Glomerular visceral epithelial cell (primary cell): ENCODE data around the gene B3GNT5.

Experiments
- DNase-seq: peaks from one replicate; pipeline ENCODE4 v3.0.0-alpha.2; 2016; ENCODE audit errors: extremely low spot score

The B3GNT5 gene, protein sequence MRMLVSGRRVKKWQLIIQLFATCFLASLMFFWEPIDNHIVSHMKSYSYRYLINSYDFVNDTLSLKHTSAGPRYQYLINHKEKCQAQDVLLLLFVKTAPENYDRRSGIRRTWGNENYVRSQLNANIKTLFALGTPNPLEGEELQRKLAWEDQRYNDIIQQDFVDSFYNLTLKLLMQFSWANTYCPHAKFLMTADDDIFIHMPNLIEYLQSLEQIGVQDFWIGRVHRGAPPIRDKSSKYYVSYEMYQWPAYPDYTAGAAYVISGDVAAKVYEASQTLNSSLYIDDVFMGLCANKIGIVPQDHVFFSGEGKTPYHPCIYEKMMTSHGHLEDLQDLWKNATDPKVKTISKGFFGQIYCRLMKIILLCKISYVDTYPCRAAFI

DNA sequence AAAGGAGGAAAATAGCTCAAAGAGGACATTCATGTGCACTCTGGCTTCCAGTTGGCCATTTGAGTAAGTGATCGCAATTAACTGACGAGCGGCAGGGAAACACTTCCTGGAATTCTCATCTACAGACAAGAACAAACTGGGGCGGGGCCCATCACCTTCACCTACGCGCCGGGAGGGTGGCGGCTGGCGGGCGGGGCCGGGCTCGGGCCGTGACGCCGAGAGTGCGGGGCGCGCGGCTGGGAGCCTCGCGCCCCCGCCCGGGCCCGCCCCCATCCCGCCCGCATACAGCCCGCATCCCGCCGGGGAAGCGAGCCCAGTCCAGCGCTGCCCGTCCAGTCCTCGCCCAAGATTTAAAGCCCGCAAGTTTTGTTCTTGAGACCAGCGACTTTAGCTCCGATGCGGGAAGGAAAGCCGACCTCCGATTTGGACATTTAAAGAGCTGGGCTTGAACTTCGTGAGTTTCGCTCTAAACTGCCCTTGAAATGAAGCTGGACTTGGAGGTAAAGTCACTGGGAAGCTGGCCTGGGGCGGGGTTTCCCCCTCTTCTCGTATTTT lies at the start of gene B3GNT5:
B3GNT5 (plus strand) TSS at position 281 of the 555 bp plus-strand sequence. CDS start 16,546 bp downstream, outside the sequence.
- peak; percentile 22 for DNase-seq

DNA sequence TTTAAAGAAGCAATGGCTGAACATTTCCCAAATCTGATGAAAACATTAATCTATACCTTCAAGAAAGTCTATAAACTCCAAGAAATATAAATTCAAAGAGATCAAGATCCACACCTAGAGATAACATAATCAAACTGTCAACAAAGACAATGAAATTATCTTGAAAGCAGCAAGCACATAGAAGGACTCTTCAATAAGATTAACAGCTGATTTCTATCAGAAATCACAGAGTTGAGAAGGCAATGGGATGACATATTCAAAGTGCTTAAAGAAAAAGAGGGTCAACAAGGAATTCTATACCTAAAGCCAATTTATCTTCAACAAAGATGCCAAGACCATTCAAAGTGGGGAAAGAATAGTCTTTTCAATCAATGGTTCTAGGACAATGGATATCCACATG lies 49.4 kb upstream of the B3GNT5 start:
- no peak for DNase-seq

DNA sequence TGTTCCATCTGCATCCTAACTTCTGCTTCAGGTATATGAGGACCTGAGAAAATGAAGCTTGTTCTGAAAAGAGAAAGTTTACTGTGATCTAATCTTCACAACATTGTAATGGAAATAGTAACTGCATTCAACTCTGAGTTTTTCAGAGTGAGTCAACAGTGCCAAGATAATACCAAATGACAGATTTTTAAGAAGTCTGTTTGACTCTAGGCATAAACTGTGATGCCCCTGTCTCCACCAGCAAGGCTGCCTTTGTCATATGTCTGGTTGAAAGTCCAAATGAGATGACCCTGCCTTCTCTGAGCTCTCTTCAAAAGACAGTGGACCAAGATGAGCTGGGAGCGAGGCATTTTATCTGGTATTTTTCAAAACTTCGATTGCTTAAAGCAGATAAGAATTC lies 44.8 kb upstream of the B3GNT5 start:
- DNase-seq = no peak

DNA sequence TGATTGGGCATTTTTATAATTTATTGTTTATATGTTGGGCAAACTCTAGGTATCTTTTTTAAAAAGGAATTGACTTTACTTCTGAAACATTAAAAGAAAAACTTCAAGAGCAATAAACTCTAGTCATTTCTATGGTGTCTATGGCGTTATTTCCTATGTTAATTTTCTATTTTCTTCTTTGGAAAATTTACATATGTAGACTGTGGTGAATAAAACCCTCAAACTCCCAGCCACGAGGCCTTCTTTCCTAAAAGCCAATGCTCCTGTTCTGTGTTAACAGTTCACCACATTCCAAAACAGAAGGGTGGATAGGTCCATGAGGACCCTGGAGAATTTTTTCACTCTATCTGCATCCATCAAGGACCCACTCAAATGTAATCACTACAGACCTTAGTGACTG lies 44.3 kb upstream of the B3GNT5 start:
- no peak for DNase-seq

DNA sequence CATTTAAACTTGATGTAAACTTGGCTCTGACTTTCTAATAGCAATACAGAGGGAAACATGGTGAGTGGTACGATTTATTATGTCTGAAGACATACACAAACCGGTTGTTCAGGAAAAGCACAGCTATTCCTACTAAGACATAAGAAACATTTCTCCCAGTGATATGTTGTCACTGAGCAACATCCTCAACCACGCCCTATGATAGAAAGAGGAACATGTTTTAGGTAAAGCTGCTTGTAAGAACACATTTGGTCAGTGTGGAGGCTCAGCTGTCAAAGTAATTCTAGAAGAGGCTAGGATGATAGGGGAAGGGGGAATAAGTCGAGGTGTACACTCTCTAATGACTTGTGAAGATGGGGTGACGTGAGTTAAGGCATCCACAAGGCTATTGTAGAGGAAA lies 42.7 kb upstream of the B3GNT5 start:
- no peak for DNase-seq

DNA sequence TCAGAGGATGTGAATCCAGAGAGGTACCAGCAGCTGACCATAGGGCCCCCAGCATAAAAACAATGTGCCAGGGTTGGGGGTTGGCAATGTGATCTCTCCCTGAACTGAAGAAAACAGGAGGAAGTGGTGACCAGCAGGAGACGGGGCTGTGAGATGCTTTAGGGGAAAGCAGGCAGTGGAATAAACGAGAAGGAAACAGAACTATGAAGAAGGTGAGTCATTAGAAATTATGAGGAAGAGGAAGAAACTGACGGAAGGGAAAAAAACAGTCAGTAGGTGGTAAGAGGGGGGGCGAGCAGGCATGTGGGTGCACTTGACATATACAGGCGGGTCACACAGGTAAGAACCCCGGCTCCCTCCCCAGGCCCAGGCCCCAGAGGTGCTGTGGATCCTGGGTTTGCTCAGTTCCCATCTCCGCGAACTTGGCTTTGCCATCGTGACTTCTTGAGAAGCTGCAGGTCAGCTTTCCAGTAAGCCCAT lies 42.2 kb upstream of the B3GNT5 start:
- no peak for DNase-seq

DNA sequence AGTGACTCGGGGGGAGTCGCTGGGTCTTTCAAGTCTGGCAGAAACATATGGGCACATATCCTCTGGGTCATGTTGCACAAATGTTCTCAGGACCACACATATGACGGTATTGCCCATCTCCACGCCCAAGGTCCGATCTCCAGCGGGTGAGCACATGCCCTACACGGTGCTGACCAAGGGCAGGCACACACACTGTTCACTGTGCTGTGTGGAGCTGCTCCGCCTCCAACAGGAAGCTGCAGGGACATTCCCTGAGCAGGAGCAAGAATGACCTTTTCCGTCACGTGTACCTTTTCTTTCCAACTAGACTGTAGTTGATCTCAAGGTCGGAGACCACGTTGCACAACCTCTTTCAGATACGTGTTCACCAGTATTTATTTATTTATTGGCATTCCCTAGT lies 41.7 kb upstream of the B3GNT5 start:
- DNase-seq = no peak

DNA sequence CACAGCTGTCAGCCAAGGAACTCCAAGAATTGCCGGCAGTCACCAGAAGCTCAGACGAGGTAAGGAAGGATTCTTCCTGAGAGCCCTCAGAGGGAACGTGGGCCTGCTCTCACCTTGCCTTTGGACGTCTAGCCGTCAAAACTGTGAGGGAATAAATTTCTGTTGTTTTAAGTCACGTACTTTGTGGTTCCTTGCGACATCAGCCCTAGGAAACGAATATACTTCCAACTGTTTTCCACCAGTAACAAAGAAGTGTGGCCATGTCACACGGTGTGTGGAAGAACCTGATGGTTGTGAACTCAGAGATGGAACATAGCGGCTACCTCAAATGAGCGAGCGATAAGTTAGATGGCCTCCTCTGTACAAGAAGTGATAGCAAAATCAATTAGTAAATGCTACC lies 41.0 kb upstream of the B3GNT5 start:
- no peak for DNase-seq

DNA sequence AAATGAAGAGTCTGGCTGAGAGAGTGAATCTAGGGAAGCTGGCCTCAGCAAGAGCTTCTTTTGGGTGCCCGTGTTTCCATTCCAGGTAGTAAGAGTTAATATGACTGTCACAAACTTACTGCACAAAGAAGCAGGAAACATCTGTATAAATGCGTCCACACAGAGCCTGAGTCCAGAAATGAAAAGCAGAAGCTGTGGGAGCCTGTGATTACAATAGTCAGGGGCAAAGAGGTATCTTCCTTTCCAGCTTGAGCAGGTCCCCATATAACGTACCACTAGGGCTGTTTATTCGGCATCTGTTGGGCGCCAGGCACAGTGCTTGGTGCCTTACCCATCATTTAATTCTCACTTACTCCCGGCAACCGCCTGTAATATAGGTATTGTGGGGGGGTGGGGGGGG lies 40.5 kb upstream of the B3GNT5 start:
- DNase-seq = no peak

DNA sequence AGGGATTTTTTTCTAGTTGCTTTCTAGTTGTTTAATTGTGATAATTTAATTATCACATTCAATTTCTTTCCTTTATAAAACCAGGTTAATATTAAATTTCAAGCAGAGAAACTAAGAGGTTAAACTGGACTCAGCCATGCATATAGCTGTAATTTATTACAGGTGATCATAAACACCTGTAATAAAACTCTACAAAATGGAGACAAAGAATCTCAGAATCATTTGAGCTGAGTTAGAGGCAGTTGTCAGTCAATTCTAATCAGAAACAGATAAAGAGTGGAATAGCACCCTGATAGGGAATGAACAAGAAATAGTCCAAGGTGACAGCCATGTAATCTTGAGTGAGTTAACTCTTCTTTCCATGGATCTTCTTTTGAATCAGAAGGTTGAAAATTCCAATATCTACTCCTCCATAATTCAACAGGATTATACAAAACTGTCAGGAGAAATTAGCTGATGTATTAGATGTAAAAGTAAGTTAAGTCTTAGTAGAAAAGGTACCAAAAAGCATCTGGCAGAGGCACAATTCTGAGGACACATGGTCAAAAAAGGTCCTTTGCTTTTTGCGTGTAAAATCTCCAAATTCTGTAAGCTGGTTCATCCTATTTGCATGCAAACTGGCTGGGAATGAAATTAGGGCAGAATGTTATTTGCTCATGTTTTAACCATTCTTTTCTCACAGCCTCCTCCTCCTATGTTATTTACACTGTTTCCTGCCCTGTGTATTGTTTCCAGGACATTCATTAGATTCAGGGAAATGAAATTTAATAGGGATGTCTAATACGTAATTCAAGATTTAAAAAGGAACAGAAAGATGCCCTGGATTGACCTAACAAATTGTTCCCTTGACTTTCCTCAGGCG lies 39.4 kb upstream of the B3GNT5 start:
- no peak for DNase-seq

DNA sequence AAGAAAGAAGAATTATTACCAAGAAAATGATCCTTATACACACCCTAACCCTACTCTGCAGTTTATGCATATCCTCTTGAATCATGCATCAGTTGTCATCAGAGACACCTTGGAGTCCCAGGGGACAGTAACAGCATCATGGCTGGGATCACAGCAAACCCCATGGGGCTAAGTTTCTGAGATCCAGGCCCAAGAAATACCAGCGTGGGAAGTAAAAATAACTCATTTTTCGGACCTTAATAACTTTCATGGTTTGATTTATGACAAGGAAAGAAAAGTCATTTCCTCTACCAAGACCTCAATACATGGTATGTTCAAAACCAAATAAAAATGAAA lies 38.8 kb upstream of the B3GNT5 start:
- DNase-seq = no peak

DNA sequence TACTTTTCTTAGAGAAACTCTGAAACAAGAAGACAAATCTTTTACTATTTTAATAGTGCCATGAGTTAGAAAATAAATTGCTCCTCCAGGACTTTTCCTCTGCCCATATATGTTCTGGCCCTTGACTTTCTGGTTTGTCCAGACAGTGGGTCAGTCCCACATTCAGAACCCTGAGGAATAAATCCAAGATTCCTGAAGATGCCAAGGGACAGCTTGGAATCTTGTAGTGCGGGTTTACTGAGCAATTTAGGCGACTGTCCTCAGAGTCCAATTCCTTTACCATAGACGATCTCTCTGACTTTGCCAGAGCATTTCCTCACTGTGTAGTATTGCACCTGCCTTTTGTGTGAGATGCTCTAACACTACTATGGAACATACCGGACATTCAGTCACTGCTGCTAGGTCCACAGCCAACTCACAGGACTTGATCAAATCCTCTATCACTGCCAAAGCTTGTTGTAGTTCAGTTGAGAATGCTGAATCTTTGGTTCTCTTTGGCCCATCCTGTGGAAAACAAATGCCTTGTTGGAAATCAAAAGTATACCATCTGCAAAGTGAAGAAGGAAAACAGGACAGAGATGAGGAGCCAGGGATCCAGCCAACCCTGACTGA lies 37.4 kb upstream of the B3GNT5 start:
- no peak for DNase-seq

DNA sequence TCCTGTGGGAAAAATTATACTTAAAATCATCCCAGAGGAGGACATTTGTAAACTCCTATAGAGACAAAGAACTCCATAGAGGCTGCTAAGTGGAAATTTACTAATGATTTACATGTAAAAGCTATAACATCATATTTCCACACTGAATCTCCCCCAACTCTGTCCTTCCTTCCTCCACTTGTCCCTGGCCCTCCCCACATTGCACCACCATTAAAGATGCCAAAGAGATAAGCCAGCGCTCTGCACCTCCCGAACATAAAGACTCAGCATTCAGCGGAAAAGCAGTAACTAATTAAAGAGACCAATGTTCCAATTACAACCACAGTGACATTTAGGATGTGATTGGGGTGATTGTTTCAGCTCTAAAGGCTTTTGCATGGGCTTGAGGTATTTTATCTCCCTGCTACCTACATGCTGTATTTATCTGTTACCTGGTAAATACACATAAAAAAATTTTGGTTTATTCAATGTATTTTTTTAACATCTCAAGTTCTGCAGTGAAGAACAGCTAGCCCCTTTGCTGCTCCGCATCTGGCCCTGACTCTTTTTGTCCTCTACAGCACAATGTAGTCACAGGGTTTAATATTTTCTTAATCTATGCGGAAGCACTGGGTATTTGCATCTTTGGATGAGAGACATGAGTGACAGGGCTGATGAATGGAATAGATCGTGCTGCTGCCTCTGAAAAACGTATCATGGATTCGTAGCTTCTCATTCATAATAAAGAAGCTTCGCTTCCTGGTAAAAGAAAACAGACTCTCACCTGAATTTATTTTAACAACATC lies 35.3 kb upstream of the B3GNT5 start:
- no peak for DNase-seq

DNA sequence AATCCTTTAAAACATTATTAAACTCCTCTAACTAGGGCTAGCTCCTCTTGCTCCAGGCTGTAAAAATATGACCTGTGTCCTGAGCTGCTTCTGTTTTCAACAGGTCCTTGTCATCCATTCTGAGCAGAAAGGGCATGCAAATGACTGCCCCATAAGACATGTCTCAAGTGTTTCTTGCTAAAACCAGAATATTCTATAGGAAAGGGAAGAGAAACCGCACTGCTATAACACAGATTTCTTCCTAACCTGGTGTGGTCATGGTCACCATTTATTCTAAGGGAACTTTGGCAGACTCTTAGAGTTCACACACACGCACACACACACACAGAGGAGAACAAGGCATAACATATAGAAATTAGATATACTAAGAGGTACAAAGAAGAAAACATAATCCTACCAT lies 34.2 kb upstream of the B3GNT5 start:
- DNase-seq = no peak

DNA sequence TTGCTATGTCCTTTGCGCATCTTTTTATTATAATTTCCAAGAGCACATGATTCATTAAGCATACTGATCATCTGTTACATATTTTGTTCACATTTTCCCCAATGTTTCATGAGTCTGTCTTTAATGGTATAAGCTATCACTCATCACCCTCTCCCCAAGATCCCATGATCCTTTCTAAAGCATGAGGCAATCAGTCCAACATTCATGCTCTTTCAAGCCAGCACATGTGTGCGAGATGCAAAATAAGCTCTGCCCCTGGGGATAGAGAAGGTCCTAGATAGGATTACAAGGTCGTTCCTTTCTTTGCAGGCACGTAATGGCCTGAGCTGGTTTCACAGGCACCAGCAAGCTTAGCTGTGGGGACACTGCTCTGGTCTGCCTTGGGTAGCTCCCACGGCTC lies 32.2 kb upstream of the B3GNT5 start:
- no peak for DNase-seq

DNA sequence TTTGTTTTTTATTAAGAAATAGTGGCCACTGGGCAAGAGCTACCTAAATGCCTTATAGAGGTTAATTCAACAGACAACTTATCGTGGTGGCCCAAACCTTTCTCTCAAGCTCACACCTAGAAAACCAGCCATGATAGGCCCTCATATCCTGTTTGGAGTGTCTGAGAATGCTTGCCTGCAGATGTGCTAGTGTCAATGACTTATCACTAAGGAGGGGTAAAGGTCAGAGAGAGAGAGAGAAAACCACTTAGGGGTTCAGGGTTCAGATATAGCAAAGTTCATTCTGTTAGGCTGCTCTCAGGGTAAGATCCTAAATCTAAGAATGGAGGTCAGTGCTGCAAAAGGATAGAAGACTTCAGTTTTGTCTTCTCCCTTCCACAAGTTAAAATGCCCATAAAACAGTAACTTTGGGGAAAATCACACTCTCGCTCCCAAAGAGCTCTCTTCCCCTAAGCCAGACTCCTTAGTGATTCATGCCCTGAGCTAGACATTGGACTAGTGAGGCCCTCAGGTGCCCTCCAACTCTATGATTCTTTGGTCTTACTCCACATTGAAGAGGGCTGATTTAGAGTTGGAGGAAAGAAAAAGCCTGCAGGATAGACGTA lies 30.3 kb upstream of the B3GNT5 start:
- DNase-seq = no peak

DNA sequence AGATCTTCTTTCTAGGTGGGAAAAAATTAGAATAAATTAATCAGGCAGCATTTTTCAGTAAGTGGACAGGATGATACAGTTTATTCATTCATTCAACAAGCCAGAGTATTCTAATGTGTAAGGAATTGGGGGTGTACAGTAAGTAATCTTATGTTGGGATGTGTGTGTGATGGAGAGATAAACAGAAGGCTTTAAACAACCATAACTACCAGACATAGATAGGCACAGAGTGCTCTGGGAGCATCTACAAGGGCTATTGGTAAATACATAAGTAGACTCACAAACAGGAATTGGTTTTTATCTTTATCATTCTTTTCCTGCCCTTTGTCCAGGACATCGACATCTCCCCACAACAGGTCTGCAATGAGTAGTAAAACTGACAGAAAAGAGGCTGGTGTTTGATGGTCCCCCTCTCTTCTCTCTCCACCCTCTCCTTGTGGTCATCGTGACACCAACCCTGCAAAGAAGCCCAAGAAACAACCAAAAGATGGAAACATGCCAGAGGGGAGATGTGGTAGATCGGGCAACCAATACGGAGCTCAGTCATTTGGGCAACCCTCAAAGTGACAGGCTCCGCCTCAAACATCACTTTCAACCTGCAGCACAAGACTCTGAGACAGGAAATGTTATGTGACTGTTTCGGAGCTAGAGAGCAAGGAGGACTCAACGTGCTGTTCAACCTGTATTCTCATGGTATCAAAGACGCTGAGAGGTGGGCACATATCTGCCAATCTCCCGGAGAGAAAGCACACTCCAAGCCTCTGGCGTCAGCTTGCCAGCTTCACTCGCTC lies 28.7 kb upstream of the B3GNT5 start:
- DNase-seq = no peak

DNA sequence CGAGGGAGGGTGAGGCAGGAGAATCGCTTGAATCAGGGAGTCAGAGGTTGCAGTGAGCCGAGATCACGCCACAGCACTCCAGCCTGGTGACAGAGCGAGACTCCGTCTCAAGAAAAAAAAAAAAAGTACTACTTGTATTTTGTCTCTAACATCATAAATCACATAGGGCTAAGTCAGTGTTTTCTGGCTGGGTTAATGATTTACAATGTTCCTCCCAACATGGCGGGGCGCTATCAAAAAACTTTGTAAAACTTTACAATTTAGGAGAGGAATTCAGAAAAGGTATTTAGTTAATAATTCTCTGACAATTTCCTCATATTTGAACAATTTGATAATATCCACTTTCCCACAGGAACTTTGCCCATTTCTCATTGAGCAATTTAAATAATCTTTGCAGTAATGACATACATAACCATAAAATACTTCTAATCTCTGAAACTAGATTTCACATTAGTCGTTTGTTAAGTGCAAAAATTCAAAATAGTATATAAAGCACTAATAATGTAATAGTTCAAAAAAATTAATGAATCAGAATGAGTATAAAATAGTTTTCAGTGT lies 26.6 kb upstream of the B3GNT5 start:
- no peak for DNase-seq

DNA sequence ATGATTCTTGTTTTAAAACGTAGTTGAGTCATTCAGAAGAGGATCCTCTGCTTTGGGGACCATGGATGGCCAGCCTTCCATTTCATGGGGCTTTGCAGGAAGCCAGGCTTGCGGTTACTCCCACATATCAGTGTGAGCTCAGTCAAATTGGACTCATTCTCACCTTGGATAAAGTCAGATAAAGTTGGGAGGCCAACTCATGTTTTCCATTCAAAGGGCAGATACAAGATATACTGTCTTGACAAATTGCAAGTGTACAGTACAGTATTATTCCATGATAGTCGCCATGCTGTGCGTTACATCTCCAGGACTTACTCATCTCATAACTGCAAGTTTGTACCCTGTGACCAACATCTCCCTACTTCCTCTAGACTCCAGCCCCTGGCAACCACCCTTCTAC lies 25.5 kb upstream of the B3GNT5 start:
- DNase-seq = no peak

DNA sequence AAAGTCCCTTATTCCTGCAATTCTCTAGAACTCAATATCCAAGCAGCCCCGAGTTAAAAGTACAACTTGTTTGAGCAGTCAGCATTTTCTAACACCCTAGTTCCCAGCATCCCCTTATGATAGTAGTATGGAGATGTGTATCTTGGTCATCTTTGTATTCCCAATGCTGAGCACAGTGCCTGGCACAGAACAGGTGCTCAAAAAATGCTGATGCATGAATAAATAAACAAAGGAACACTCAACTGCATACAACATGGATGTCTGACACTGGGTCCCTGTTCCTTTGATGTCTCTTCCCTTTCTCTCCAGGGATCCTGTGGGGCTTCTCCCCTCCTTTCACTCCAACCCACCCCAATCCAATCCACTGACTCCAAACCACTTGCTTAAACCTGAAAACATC lies 23.9 kb upstream of the B3GNT5 start:
- no peak for DNase-seq
